Calu3 (cell line): ENCODE results near the gene JDP2. TPM values are rescaled to one million over a fixed set of nuclear protein-coding genes. Genes with fewer than 3 reads are reported as not detected.

Experiments
- BruUV-seq: library from RNA; stranded (reverse); fragments of 400-500 nt; replicated peaks from 2 replicates; lab custom pipeline; 2021; lab: Mats Ljungman, UMichigan
- CTCF ChIA-PET: fragments of 300-600 bp; sonication (Branson Sonifier 250); formaldehyde crosslinking; loops from one replicate; lab custom pipeline; 2022; ENCODE audit warnings: antibody characterized with exemption; lab: Charles Lee
- DNase-seq: peaks from one replicate; pipeline ENCODE4 v3.0.0; 2022
- H3K27ac Mint-ChIP-seq: one replicate; pipeline ENCODE4 v1.8.0; 2022; ENCODE audit warnings: mixed read lengths; ENCODE audit not compliant: unreplicated experiment
- H3K27me3 Mint-ChIP-seq: one replicate; pipeline ENCODE4 v1.8.0; 2022; ENCODE audit warnings: mixed read lengths; ENCODE audit not compliant: unreplicated experiment
- H3K36me3 Mint-ChIP-seq: one replicate; pipeline ENCODE4 v1.8.0; 2022; ENCODE audit warnings: mild to moderate bottlenecking, moderate library complexity, mixed read lengths; ENCODE audit not compliant: insufficient read depth, unreplicated experiment
- H3K4me1 Mint-ChIP-seq: one replicate; pipeline ENCODE4 v1.8.0; 2022; ENCODE audit warnings: mild to moderate bottlenecking, low read depth, mixed read lengths; ENCODE audit not compliant: unreplicated experiment
- H3K4me3 Mint-ChIP-seq: one replicate; pipeline ENCODE4 v1.8.0; 2022; ENCODE audit warnings: mild to moderate bottlenecking, low read depth, moderate library complexity, mixed read lengths; ENCODE audit not compliant: unreplicated experiment
- H3K9me3 Mint-ChIP-seq: one replicate; pipeline ENCODE4 v1.8.0; 2022; ENCODE audit warnings: low read depth, mixed read lengths; ENCODE audit not compliant: unreplicated experiment
- CTCF ChIP-seq: fragments of 200-600 bp; IDR thresholded peaks from one replicate; pipeline ENCODE4 v1.8.0; 2022; ENCODE audit warnings: antibody characterized with exemption; ENCODE audit not compliant: unreplicated experiment
- intact Hi-C: fragments of 100-400 bp; cut with micrococcal nuclease; formaldehyde crosslinking; loops from one replicate; pipeline ENCODE4 v1.10.0; 2022; ENCODE audit not compliant: unreplicated experiment
- total RNA-seq: library from RNA; stranded (reverse); gene quantifications from 2 replicates; pipeline ENCODE4 v1.2.3, GENCODE V29; 2022

The JDP2 gene
- total RNA-seq, 1 experiment from 2014 or later, result 24.1 TPM

GRCh38 chr14:75459099-75459741 lies 31.4 kb downstream of the JDP2 start:
- DNase-seq, result peak; percentile 14
- no peak overlapping the region for H3K27ac Mint-ChIP-seq
- H3K4me3 Mint-ChIP-seq, result no peak overlapping the region
- no peaks in the 10 kb centered on the region for H3K27me3 Mint-ChIP-seq
- CTCF ChIA-PET, result interaction anchor here (1.1 kb wide), 1 partner anchor 102 kb away, joined by 3 read pairs; no protein-coding TSS in a partner anchor
- peaks cover 10% of the 10 kb centered on the region for H3K36me3 Mint-ChIP-seq
- BruUV-seq, result no TSS peak
- H3K9me3 Mint-ChIP-seq, result no peaks in the 10 kb centered on the region
- intact Hi-C loops, result no loop called here
- peaks cover 19% of the 10 kb centered on the region for H3K4me1 Mint-ChIP-seq
- TF ChIP-seq CTCF, result no peak

GRCh38 chr14:75459791-75460190 lies 32.0 kb downstream of the JDP2 start:
- Mint-ChIP-seq H3K9me3 (no peaks in the 10 kb centered on the region), H3K27ac (no peak overlapping the region), H3K4me1 (peaks cover 14% of the 10 kb centered on the region), H3K36me3 (peaks cover 10% of the 10 kb centered on the region), H3K27me3 (no peaks in the 10 kb centered on the region), H3K4me3 (no peak overlapping the region)
- TF ChIP-seq CTCF, result no peak
- no peak for DNase-seq
- BruUV-seq, result no TSS peak
- CTCF ChIA-PET, result interaction anchor here (1.1 kb wide), 1 partner anchor 101 kb away, joined by 3 read pairs; no protein-coding TSS in a partner anchor
- intact Hi-C loops, result no loop called here

GRCh38 chr14:75460394-75460793 lies 32.6 kb downstream of the JDP2 start:
- Mint-ChIP-seq H3K4me1 (peaks cover 11% of the 10 kb centered on the region), H3K4me3 (no peak overlapping the region), H3K27ac (no peak overlapping the region), H3K9me3 (no peaks in the 10 kb centered on the region), H3K27me3 (no peaks in the 10 kb centered on the region), H3K36me3 (peaks cover 10% of the 10 kb centered on the region)
- no peak for DNase-seq
- intact Hi-C loops, result no loop called here
- CTCF ChIA-PET, result no interaction called here
- no peak for TF ChIP-seq CTCF
- no TSS peak for BruUV-seq

- Mint-ChIP-seq H3K4me1 (peaks cover 6% of the 10 kb centered on the region), H3K27ac (no peak overlapping the region), H3K9me3 (no peaks in the 10 kb centered on the region), H3K36me3 (peaks cover 10% of the 10 kb centered on the region), H3K27me3 (no peaks in the 10 kb centered on the region), H3K4me3 (no peak overlapping the region)
- no TSS peak for BruUV-seq
- DNase-seq, result no peak
- TF ChIP-seq CTCF, result no peak
- intact Hi-C loops, result no loop called here
- CTCF ChIA-PET, result no interaction called here
These were observed 33.5 kb downstream of the JDP2 start for GRCh38 chr14:75461303-75461702.
